BE2C (cell line): ENCODE results near the gene ADK.

ENCODE experiments used
- DNase-seq: peaks from one replicate; pipeline ENCODE4 v3.0.0-alpha.2; 2020
- H3K27me3 ChIP-seq: fragments of 250-450 bp; sonication (Bioruptor Pico); 2 replicates; pipeline ENCODE4 v1.5.1; 2020; ENCODE audit warnings: mild to moderate bottlenecking
- H3K36me3 ChIP-seq: fragments of 250-450 bp; sonication (Bioruptor Pico); 2 replicates; pipeline ENCODE4 v1.5.1; 2020; ENCODE audit warnings: mild to moderate bottlenecking
- H3K4me1 ChIP-seq: fragments of 250-450 bp; sonication (Bioruptor Pico); 2 replicates; pipeline ENCODE4 v1.5.1; 2020
- H3K4me3 ChIP-seq: 2 replicates; pipeline ENCODE4 v1.5.1; 2011; ENCODE audit warnings: low read depth, low read length
- H3K9me3 ChIP-seq: fragments of 250-450 bp; sonication (Bioruptor Pico); 2 replicates; pipeline ENCODE4 v1.5.1; 2020
- CTCF ChIP-seq: IDR thresholded peaks from 2 replicates; pipeline ENCODE4 v1.5.1; 2012; ENCODE audit warnings: mild to moderate bottlenecking, low read depth, low read length

ADK gene

GRCh38 chr10:74530981-74531380 is 380.0 kb downstream of the ADK start:
- Histone ChIP-seq H3K4me1 (no peaks in the 10 kb centered on the region), H3K27me3 (no peaks in the 10 kb centered on the region), H3K36me3 (no peaks in the 10 kb centered on the region), H3K4me3 (no peak overlapping the region), H3K9me3 (no peaks in the 10 kb centered on the region)
- DNase-seq: no peak
- TF ChIP-seq CTCF: no peak

DNA sequence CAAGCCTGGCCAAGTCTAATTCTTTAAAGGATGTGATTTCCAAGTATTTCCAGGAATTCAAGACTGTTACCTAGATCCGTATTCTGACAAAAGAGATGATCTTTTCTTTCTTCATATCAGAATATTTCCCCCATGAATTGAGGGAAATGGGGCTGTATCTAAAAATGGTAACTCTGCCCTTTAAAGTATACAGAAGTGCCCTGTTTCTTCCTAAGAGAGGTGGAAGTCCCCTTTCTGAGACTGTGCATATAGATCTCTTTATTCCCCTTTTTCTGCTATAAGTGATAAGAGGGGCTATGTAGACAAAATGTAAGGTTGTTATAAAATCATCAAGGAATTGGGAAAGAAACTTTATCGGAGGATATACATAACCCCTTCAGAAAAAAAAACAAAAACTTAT is 388.3 kb downstream of the ADK start:
- Histone ChIP-seq H3K4me1 (no peaks in the 10 kb centered on the region; the same call in 1 of the 2 replicates), H3K36me3 (no peaks in the 10 kb centered on the region), H3K27me3 (no peaks in the 10 kb centered on the region), H3K4me3 (no peak overlapping the region), H3K9me3 (no peaks in the 10 kb centered on the region)
- TF ChIP-seq CTCF: no peak
- no peak for DNase-seq

- no peaks in the 10 kb centered on the region for H3K9me3 ChIP-seq
- no peak for TF ChIP-seq CTCF
Measured at GRCh38 chr10:74541375-74541774, 390.4 kb downstream of the ADK start.

GRCh38 chr10:74542077-74542476 is 391.1 kb downstream of the ADK start:
- Histone ChIP-seq H3K27me3 (no peaks in the 10 kb centered on the region), H3K9me3 (no peaks in the 10 kb centered on the region), H3K36me3 (no peaks in the 10 kb centered on the region), H3K4me3 (no peak overlapping the region), H3K4me1 (no peaks in the 10 kb centered on the region; the same call in 1 of the 2 replicates)
- no peak for DNase-seq
- no peak for TF ChIP-seq CTCF

More at GRCh38 chr10:74541375-74541774, 390.4 kb downstream of the ADK start:
- Histone ChIP-seq H3K36me3 (no peaks in the 10 kb centered on the region), H3K4me1 (no peaks in the 10 kb centered on the region; the same call in 1 of the 2 replicates), H3K27me3 (no peaks in the 10 kb centered on the region), H3K4me3 (no peak overlapping the region)
- no peak for DNase-seq

GRCh38 chr10:74543276-74543675 is 392.3 kb downstream of the ADK start:
- DNase-seq: no peak
- no peak overlapping the region for H3K4me3 ChIP-seq
- no peaks in the 10 kb centered on the region for H3K36me3 ChIP-seq
- TF ChIP-seq CTCF: no peak
- no peaks in the 10 kb centered on the region for H3K4me1 ChIP-seq
- H3K27me3 ChIP-seq: no peaks in the 10 kb centered on the region
- H3K9me3 ChIP-seq: no peaks in the 10 kb centered on the region

GRCh38 chr10:74544106-74544505 is 393.1 kb downstream of the ADK start:
- H3K36me3 ChIP-seq: no peaks in the 10 kb centered on the region
- no peaks in the 10 kb centered on the region for H3K9me3 ChIP-seq
- no peak overlapping the region for H3K4me3 ChIP-seq
- DNase-seq: no peak
- H3K4me1 ChIP-seq: no peaks in the 10 kb centered on the region
- TF ChIP-seq CTCF: no peak
- no peaks in the 10 kb centered on the region for H3K27me3 ChIP-seq
